ENCODE results near the gene LRP1B.

Gene LRP1B

DNA sequence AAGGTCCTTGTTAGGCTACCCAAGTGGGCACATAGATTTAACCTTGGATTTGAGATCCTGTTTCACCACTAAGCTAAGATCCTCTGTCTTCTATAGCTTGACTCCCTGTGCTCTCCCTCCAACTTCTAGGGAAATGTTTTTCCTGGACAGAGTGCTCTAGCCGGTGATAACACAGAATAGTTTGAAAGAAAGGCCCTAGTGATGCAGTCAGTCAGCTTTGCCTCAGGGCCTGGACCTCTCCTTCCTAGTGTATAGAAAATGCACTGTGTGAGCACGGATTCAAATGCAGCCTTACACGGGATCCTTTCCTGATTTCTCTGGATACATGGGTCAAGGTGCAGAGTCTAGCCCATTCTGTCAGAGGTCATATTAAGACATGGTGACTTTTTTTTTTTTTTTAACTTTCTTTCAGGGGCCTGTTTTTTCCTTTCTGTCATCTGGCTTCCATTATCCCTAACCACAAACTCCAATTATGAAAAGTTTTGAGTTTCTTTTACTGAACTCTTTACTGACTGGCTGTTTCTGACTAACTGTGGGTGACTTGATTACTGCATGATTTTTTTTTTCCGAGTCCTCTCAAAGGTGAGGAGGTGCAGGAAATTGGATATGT lies 122.6 kb downstream of the LRP1B start:
- Mint-ChIP-seq H3K4me3 (no peak overlapping the region), H3K9me3 (no peaks in the 10 kb centered on the region), H3K4me1 (no peaks in the 10 kb centered on the region), H3K27ac (no peak overlapping the region), H3K36me3 (ENCODE audit: low read depth) (no peaks in the 10 kb centered on the region), H3K27me3 (ENCODE audit: low read depth) (no peaks in the 10 kb centered on the region)
- TF ChIP-seq, protein P1, sequence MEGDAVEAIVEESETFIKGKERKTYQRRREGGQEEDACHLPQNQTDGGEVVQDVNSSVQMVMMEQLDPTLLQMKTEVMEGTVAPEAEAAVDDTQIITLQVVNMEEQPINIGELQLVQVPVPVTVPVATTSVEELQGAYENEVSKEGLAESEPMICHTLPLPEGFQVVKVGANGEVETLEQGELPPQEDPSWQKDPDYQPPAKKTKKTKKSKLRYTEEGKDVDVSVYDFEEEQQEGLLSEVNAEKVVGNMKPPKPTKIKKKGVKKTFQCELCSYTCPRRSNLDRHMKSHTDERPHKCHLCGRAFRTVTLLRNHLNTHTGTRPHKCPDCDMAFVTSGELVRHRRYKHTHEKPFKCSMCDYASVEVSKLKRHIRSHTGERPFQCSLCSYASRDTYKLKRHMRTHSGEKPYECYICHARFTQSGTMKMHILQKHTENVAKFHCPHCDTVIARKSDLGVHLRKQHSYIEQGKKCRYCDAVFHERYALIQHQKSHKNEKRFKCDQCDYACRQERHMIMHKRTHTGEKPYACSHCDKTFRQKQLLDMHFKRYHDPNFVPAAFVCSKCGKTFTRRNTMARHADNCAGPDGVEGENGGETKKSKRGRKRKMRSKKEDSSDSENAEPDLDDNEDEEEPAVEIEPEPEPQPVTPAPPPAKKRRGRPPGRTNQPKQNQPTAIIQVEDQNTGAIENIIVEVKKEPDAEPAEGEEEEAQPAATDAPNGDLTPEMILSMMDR (IDR thresholded peaks at IDR 0.05; ENCODE audit: unreplicated experiment in 3 of 3): no peak

DNA sequence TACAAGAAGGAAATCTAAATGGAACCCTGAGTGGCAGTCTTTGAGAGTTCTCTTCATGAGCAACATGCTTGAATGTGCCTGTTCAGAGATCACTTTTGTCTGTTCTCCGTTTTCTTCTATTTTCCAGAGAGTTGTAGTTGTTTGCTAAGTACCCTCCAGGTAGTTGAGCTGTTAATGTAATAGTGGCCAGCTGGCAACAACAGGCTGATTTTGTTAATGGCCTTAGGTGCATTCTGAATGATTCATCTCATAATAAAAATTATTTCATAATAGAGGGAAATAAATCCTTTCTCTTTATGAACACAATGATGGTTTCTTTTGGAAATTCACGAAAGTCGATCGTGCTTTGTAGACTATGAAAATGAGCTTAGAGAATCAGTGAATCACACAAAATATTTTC lies 136.8 kb downstream of the LRP1B start:
- no peaks in the 10 kb centered on the region for H3K36me3 Mint-ChIP-seq (ENCODE audit: low read depth)

DNA sequence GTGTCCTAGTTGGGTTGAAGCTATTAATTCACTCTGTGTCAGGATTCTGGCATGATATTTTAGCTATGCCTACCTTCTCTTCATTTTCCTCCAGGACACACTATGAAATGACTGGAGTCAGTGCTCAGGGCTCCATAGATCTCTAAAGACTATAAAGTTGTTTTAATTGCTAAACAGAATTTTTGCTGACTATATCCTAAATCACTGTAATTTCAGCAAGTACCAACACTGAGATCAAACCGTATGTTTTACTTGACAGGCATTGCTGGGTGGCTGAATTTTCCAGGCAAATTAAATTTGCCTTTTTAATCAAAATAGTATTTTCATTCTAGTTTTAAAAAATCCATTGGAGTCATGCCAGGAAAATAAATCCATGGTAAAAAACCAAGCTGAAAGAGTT lies 138.1 kb downstream of the LRP1B start:
- H3K9me3 Mint-ChIP-seq: no peaks in the 10 kb centered on the region
- H3K27ac Mint-ChIP-seq: no peak overlapping the region
- TF ChIP-seq, protein P1 (IDR thresholded peaks at IDR 0.05; ENCODE audit: unreplicated experiment in 3 of 3): no peak
- H3K36me3 Mint-ChIP-seq (ENCODE audit: low read depth): no peaks in the 10 kb centered on the region
- no peak overlapping the region for H3K4me3 Mint-ChIP-seq
- no peaks in the 10 kb centered on the region for H3K27me3 Mint-ChIP-seq (ENCODE audit: low read depth)
- no peaks in the 10 kb centered on the region for H3K4me1 Mint-ChIP-seq

More for the DNA sequence above, 136.8 kb downstream of the LRP1B start:
- H3K4me1 Mint-ChIP-seq: no peaks in the 10 kb centered on the region
- no peak overlapping the region for H3K27ac Mint-ChIP-seq
- TF ChIP-seq, protein P1 (IDR thresholded peaks at IDR 0.05; ENCODE audit: unreplicated experiment in 3 of 3): no peak
- H3K9me3 Mint-ChIP-seq: no peaks in the 10 kb centered on the region
- H3K27me3 Mint-ChIP-seq (ENCODE audit: low read depth): no peaks in the 10 kb centered on the region
- no peak overlapping the region for H3K4me3 Mint-ChIP-seq

DNA sequence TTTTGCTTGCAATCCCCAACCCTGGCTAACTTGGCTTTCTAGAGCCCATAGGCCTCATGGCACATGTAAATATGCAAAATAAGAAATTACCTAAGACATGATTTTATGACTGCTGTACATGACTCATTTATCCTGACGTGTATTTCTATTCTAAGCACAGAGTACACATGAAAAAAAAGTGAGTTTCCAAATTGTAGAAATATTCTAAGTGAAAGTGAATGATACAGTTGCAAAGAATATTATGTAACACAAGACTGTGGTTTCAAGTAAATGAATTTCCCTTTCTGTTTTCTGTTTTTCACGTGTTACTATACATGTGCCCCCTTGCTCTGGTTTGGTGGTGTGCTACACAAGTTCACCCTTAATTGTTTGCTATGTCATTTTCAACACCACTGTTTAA lies 162.4 kb downstream of the LRP1B start:
- no peaks in the 10 kb centered on the region for H3K9me3 Mint-ChIP-seq
- TF ChIP-seq, protein P1 (IDR thresholded peaks at IDR 0.05; ENCODE audit: unreplicated experiment in 3 of 3): no peak
- no peaks in the 10 kb centered on the region for H3K4me1 Mint-ChIP-seq
- H3K36me3 Mint-ChIP-seq (ENCODE audit: low read depth): no peaks in the 10 kb centered on the region
- no peak overlapping the region for H3K4me3 Mint-ChIP-seq
- H3K27me3 Mint-ChIP-seq (ENCODE audit: low read depth): no peaks in the 10 kb centered on the region
- no peak overlapping the region for H3K27ac Mint-ChIP-seq

DNA sequence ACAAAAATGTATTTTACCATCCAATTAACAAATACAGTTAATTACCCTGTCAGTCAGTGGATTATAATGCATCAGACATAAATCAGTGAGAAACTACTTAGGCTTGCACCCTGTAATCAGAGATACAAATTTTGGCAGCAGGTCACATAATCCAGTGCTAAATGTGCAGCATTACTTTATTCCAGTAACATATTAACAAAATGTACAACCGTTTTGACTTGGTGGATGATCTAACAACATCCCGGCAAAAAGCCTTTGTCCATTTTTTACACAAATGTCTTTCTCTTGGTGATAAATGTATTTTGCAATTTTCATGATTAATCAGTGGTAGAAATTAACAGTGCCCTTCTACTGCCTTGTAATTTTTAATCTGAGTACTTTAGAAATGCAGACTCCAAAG lies 162.8 kb downstream of the LRP1B start:
- H3K27me3 Mint-ChIP-seq (ENCODE audit: low read depth): no peaks in the 10 kb centered on the region
- H3K4me1 Mint-ChIP-seq: no peaks in the 10 kb centered on the region
- H3K27ac Mint-ChIP-seq: no peak overlapping the region
- TF ChIP-seq, protein P1 (IDR thresholded peaks at IDR 0.05; ENCODE audit: unreplicated experiment in 3 of 3): no peak
- H3K9me3 Mint-ChIP-seq: no peaks in the 10 kb centered on the region
- H3K36me3 Mint-ChIP-seq (ENCODE audit: low read depth): no peaks in the 10 kb centered on the region
- no peak overlapping the region for H3K4me3 Mint-ChIP-seq

DNA sequence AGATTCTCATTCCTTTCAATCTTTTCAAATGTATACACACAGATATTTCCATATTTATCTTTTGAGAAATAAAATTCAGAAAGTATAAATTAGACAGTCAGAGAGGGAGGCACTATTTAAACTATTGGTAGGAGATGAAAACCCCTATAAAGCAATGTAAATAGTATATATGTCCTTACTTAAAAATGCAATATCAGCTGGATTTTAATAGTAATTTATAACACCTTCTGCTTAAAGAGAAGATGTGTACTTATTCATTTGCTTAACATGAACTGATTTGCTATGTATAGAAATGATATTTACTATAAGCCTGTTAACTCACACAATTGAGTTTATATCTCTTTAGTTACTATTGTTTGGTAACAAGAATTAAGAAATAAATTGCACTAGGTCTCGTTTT lies 163.3 kb downstream of the LRP1B start:
- Mint-ChIP-seq H3K4me1 (no peaks in the 10 kb centered on the region), H3K9me3 (no peaks in the 10 kb centered on the region), H3K36me3 (ENCODE audit: low read depth) (no peaks in the 10 kb centered on the region), H3K4me3 (no peak overlapping the region), H3K27ac (no peak overlapping the region), H3K27me3 (ENCODE audit: low read depth) (no peaks in the 10 kb centered on the region)
- TF ChIP-seq, protein P1 (IDR thresholded peaks at IDR 0.05; ENCODE audit: unreplicated experiment in 3 of 3): no peak

All from nephron (organoid).